ENCODE data around the gene MESD. TPM values are rescaled to one million over a fixed set of nuclear protein-coding genes. Genes with fewer than 3 reads are reported as not detected.

The MESD gene
- total RNA-seq, 6 experiments from 2014 or later: 10.8 to 16.7 (median 14.6) TPM

DNA sequence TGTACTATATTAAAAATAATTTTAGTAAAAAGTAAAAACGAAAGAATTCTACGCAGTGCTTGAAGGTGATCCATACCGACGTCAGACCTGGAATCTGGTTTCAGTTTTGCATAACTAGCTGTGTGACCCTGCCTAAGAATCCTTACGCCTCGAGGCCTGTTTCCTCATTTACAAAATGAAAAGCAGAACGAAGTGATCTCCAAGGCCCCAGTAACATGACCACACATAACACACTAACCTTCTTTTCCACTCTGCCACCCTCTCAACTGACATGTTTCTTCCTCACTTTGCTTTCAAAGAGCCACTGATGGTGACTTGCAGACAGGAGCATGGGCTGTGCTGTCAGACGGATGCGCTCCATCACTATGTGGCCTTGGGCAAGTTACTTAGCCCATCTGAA is 4.8 kb downstream of the MESD start:
- intact Hi-C loops (cut with DNase I): no loop called here
- ATAC-seq: peak in 1 of 4 donors; percentile 2
- Histone ChIP-seq H3K27me3 (no peaks in the 10 kb centered on the region), H3K27ac (peak overlapping the region in 1 of 3 donors; percentile 30), H3K4me1 (peaks cover 0 to 15% (median 6%) of the 10 kb centered on the region in 4 donors), H3K4me3 (no peak overlapping the region), H3K36me3 (peaks cover 0 to 16% (median under 1%) of the 10 kb centered on the region in 4 donors), H3K9me3 (no peaks in the 10 kb centered on the region)
- TF ChIP-seq POLR2A (IDR thresholded peaks at IDR 0.05): no peak
- TF ChIP-seq, protein P1, sequence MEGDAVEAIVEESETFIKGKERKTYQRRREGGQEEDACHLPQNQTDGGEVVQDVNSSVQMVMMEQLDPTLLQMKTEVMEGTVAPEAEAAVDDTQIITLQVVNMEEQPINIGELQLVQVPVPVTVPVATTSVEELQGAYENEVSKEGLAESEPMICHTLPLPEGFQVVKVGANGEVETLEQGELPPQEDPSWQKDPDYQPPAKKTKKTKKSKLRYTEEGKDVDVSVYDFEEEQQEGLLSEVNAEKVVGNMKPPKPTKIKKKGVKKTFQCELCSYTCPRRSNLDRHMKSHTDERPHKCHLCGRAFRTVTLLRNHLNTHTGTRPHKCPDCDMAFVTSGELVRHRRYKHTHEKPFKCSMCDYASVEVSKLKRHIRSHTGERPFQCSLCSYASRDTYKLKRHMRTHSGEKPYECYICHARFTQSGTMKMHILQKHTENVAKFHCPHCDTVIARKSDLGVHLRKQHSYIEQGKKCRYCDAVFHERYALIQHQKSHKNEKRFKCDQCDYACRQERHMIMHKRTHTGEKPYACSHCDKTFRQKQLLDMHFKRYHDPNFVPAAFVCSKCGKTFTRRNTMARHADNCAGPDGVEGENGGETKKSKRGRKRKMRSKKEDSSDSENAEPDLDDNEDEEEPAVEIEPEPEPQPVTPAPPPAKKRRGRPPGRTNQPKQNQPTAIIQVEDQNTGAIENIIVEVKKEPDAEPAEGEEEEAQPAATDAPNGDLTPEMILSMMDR (IDR thresholded peaks at IDR 0.05): no peak
- 52% methylated on average over 9 of the region's 9 CpGs for WGBS (ENCODE audit: insufficient coverage, low coverage, low lambda C conversion rate, missing lambda C conversion rate)
- no peak for DNase-seq

DNA sequence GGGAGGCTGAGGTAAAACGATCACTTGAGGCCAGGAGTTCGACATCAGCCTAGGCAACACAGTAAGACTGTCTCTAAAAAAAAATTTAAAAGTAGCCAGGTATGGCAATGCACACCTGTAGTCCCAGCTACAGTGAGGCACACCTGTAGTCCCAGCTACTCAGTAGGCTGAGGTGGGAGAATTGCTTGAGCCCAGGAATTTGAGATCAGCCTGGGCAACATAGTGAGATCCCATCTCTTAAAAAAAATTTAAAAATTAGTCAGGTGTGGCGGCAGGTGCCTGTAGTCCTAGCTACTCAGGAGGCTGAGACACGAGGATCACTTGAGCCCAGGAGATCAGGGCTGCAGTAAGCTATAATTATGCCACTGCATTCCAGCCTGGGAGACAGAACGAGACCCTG is 6.8 kb downstream of the MESD start:
- H3K27me3 ChIP-seq: no peaks in the 10 kb centered on the region
- WGBS (ENCODE audit: insufficient coverage, low coverage, low lambda C conversion rate, missing lambda C conversion rate): 87% methylated on average over 5 of the region's 5 CpGs
- no peak for DNase-seq
- H3K36me3 ChIP-seq: peaks cover 0 to 31% (median 9%) of the 10 kb centered on the region in 4 donors
- intact Hi-C loops (cut with DNase I): no loop called here
- peaks cover 0 to 3% (median 1%) of the 10 kb centered on the region in 4 donors for H3K4me1 ChIP-seq
- no peak for TF ChIP-seq POLR2A (IDR thresholded peaks at IDR 0.05)
- TF ChIP-seq, protein P1 (IDR thresholded peaks at IDR 0.05): no peak
- H3K27ac ChIP-seq: no peak overlapping the region
- H3K9me3 ChIP-seq: no peaks in the 10 kb centered on the region
- no peak for ATAC-seq
- no peak overlapping the region for H3K4me3 ChIP-seq

DNA sequence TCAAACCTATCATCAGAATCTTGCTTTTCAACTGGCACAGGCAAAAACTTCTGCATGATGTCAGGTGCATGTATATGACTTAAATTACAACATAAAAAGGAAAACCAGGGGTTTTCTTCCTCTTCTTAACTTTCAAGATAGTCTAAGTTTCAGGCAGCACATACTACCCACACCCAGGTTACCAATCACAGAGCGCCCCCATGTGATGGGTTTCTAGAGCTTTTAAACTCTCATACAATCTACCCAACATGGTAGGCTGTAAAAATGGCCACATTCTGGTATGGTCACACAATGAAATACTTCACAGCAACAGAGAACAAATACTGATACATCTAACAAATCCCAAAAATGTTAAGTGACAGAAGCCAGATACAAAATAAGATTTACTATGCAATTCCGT is 7.4 kb downstream of the MESD start:
- Histone ChIP-seq H3K4me3 (no peak overlapping the region), H3K4me1 (no peaks in the 10 kb centered on the region)
- intact Hi-C loops (cut with DNase I): no loop called here

DNA sequence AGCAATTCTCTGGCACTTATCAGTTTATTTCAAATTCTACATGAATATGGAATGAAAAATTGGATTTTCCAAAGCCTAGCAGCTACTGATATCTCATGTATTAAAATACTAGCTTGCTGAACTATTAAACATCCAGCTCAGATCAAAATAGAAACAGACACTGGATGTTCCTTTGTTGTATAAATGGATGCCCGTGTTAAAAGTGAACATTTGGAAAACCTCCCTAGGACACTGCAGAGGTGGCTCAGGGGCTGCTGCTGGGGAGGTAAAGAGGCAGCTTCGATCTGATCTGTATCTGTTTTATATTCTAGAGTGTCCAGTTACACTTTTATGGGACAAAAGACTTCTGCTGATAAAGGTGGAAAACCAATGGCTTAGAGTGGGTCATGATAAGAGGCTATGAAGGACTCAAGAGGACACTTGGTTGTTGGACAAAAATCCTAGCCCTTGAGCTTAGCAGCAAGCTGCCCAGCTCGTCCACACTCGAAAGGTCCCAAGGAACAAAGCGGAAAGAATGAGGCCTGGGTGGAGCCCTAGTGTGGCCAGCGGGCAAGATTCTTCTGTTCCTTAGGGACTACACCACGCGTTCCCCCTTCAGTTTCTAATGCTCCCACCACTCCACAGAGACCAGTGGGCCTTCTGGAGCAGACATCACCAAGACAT is 9.9 kb downstream of the MESD start:
- Histone ChIP-seq H3K9me3 (no peaks in the 10 kb centered on the region), H3K27me3 (no peaks in the 10 kb centered on the region), H3K36me3 (peaks cover 0 to 31% (median 9%) of the 10 kb centered on the region in 4 donors), H3K27ac (no peak overlapping the region), H3K4me3 (no peak overlapping the region), H3K4me1 (no peaks in the 10 kb centered on the region)
- DNase-seq: no peak
- 66% methylated on average over 5 of the region's 8 CpGs for WGBS (ENCODE audit: insufficient coverage, low coverage, low lambda C conversion rate, missing lambda C conversion rate)
- ATAC-seq: no peak
- TF ChIP-seq POLR2A (IDR thresholded peaks at IDR 0.05): no peak
- TF ChIP-seq, protein P1 (IDR thresholded peaks at IDR 0.05): no peak
- intact Hi-C loops (cut with DNase I): loop anchor here in 1 of 2 donors (10.0 kb wide), 2 partner anchors 415 to 525 kb away; no protein-coding TSS in a partner anchor

More for the DNA sequence above, 7.4 kb downstream of the MESD start:
- ATAC-seq (no peak), DNase-seq (no peak)
- TF ChIP-seq POLR2A (IDR thresholded peaks at IDR 0.05): no peak
- TF ChIP-seq, protein P1 (IDR thresholded peaks at IDR 0.05): no peak
- Histone ChIP-seq H3K9me3 (no peaks in the 10 kb centered on the region), H3K27ac (no peak overlapping the region), H3K27me3 (no peaks in the 10 kb centered on the region), H3K36me3 (peaks cover 0 to 31% (median 9%) of the 10 kb centered on the region in 4 donors)
- WGBS (ENCODE audit: insufficient coverage, low coverage, low lambda C conversion rate, missing lambda C conversion rate): 86% methylated on average over 2 of the region's 2 CpGs

Measured in right lobe of liver (tissue), 6 donors.